ENCODE results near the gene ACVR1.
"Not testable (repeated sequence)": the region's sequence is repeated elsewhere in the genome, so short reads cannot be mapped to it uniquely, and the experiment has no call there.

The ACVR1 gene

DNA sequence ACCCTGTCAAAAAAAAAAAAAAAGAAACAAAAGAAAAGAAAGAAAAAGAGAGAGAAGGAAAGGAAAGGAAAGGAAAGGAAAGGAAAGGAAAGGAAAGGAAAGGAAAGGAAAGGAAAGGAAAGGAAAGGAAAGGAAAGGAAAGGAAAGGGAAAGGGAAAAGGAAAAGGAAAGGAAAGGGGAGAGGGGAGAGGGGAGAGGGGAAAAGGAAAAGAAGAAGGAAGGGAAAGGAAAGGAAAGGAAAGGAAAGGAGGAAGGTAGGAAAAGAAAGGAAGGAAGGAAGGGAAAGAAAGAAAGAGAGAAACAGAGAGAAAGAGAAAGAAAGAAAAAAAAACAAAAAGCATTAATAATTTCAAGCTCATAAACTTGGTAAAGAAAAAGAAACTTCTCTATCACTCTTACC, 49.5 kb downstream of the ACVR1 start:
- DNase-seq (ENCODE audit: low read depth), result not testable (repeated sequence)

DNA sequence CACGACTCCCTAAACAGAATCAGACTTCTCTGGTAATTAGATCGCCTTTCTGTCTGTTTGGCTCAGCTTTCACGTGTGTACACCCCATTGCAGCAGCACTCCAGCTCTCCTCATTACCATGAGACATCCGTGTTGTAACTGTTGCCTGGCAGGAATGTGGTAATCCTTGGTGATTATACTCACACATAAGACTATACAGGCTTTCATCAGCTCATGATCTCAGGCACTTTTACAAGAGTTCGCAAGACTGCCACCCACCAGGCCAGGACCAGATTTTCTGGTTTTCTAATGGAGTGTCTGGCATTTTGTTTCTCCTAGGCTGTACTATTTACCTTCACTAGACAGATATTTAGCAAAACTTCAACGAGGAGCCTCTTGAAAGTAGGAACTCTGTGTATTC, 50.2 kb downstream of the ACVR1 start:
- no peak for DNase-seq (ENCODE audit: low read depth)

DNA sequence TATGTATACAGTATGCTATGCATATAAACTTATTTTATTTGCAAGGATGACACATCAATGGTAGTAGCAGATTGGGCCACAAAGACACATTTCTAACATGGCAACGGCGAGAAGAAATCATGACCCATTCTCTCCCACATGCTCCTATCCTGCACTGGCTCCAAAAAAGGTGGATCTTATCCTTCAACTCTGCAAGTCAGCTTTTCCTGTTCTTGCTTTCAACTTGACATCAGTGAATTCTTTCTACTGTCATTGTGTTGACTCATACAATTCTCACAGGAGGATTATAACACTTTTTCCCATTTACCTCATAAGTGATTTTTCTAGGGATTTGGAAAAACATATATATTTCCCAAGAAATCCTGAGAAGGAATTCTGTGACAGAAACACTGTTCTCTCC, 53.1 kb downstream of the ACVR1 start:
- DNase-seq (ENCODE audit: low read depth), result no peak

DNA sequence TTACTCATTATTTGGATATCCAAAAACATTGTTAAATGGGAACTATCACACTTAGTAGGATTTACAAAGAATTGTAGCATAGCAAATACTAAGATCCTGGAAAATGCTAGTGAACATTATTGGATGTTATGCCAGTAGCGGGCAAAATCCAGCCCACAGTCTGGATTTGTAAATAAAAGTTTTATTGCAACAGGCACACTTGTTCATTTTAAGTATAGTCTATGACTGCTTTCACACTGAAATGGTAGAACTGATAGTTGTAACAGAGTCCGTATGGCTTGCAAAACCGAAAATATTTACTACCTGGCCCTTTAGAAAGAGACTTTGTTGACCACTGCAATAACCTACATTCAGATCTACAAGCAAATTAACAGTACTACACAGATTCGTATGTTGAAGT, 53.6 kb downstream of the ACVR1 start:
- no peak for DNase-seq (ENCODE audit: low read depth)

DNA sequence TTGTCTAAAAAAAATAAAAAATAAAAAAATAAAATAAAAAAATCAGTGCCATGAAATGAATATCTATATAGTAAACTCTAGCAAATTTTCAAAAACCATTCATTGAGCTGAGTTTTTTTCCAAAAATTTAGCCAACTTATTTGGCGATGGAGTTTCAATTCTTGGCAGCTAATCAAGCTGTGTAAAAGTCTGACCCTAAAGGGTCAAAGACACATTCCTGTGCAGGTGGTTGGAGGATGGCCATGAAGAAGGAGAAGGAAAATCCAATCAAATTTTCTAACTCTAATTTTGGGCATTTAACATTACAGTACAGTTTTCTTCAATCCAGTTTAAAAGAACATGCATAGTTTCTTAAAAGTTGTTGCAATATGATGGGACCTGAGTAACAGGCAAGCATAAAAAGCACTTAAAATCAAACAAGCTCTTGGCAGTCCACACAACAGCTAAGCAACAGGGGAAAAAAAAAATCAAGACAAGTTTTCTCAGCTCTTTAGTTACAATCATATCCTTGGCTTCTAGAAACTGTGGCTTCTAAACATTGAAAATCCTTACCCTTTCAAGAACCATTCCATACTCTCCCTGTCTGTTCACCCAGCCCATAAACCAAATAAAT, 54.5 kb downstream of the ACVR1 start:
- no peak for DNase-seq (ENCODE audit: low read depth)

DNA sequence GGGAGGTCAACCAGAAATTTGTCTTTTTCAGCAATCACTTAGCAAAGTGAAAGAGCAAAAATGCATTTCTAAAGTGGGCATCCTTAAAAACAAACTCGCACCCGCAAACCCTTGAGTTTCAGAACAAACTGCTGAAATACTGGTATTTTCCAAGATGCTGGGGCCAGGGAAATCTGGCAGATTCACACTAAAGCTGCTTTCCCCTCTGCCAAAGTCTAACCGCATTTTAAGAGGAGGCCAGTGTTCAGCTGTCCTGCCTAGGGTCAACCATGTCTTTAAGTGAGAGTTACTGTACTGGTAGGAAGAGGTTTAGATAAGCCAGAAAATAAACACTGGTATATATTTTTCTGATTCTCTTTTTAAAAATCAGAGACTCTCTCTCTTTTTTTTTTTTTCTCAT, 55.9 kb downstream of the ACVR1 start:
- DNase-seq (ENCODE audit: low read depth), result no peak

DNA sequence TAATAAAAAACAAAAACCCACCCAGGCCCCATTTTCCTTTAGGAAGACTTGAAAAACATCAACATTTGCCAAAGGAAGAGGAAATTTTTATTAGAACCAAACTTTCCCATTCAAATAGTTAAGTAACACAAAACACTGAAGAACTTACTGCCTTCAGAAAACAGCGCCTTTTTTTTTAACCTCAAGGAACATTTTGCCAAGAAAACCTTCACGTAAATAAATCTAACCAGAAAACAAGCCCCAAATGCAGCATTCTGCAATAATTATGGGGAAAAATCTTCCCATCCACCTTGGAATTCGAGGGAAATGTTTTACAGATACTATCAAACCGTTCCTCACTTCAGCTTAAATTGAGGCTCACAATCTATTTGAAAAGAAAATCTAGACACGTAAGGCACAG, 56.4 kb downstream of the ACVR1 start:
- DNase-seq (ENCODE audit: low read depth), result no peak

DNA sequence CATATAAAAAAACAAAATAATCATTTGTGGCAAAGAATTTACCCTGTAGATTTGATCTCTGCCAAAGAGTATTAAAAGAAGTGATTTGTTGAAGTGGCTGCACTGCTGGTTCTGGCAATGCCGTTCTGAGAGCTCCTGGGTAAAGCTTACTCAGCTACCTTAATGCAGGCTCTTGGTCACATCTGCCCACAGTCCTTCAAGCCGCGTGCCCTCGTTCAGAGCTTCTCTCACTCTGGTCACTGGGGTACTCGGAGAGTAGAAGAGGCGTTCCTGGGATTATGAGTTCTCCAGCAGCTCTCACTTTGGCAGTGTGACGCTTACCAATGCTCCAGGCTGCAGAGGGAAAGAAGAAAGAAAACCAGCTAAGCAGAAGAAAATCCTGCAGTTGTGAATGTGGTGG, 57.9 kb downstream of the ACVR1 start:
- no peak for DNase-seq (ENCODE audit: low read depth)

DNA sequence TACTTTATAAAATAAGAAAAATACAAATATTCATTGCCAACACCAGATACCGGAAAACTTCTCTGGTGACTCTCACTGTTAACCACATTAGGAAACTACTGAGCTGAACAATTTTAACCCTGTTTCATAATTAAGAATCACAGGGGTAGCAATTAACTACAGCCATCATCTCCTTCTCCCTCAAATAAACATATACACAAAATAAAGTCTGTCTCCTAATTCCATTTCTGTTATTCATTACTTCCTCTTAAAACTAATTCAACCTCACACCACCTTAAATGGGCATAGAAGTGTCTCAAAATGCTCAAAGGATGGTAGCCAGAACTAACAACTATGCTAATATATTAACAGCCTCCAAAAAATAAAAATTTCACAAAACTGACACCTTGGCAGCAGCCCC, 60.7 kb downstream of the ACVR1 start:
- no peak for DNase-seq (ENCODE audit: low read depth)

DNA sequence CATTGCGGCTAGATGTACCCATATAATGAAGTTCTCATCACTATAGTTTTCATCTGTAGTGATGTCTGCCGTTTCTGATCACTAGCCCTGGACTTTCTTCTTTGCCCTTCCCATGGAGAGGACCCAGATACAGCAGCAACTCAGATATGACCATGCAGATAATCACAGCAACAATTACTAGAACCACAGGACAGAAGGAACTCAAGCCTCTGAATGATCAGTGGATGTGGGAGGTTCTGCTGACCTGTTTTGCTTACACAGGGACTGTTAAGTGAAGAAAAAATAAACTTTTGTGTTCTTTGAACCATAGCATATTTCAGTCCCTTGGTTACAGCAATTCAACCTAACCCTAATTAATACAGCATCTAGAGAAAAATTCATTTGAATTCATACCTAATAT, 62.7 kb downstream of the ACVR1 start:
- DNase-seq (ENCODE audit: low read depth), result no peak

DNA sequence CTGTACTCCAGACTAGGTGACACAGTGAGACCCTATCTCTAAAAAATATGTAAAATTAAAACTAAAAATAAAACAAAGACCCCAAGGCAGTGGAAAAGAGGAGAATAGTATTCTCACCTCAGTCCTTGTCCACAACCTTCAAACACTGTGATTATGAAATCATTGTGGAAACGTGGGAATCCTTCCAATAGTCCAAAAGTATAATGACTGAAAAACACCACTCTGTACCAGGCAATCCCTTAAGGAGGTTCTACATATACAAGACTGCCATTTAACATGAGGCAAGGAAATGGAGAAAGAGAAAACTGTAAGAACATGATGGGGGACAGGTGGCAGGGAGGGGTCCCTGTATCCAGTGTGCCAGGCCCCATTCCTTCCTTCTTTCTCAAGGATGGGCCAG, 66.1 kb downstream of the ACVR1 start:
- no peak for DNase-seq (ENCODE audit: low read depth)

DNA sequence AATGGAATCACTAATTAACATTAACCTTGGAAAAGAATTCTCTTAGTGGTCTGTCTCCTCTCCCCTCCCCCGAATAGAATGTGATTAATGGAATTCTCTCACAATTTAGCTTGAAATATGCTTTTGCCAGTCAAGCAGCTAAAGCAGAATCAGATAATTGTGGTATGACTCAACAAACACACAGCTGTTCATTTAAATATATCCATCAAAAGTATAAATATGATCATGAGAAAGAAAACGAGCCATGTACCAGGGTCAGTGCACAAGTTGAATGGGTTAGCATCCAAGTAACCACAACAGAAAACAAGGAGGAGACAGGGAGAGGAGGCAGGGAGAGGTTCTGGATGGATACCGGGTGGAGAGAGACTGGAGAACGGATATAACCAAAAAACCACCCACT, 66.9 kb downstream of the ACVR1 start:
- no peak for DNase-seq (ENCODE audit: low read depth)

DNA sequence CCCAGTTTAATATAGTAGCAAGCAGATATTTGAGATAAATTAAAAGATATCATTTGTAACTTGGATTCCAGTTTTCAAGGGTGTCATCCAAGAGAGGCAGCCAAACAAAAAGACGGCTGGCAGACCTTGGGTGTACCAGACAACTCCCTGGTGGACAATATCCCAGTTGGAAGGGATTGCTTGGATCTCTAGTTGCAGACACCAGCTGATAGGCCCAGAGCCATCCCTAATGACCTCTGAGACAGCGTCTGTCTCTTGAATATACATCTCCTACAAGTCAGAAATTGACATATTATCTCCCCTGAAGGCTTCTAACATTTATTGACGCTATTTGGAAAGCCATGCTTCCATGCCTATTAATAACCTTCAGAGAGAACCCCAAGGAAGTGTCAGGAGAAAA, 67.7 kb downstream of the ACVR1 start:
- DNase-seq (ENCODE audit: low read depth), result no peak

DNA sequence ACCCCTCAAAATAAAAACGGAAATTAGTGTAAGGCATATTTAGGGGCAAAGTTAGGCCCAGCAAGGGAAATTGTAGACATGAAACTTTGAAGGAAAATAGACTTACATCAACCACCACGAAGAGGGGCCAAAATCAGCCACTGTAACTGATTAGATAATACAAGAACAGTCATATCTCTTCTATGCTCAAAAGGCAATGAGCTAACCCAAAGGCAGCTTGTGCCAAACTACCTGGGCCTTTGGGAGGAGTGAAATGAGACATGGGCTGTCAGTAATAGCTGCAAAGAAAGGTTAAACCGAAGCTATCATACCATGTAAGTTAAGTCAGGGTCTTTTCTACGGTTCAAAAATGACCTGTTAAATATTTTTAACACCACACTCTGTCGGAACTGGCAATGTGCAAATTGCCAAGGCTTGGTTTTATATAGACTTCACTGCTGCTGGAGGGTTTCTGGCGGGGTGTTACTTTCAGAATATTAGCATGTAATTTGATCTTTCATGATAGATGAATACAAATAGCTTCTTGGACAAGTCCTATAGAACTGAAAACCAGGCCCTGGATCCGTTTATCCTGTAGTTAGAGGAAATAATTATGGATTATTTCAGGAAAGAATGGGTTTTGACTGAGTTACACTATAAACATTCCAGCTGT, 69.6 kb downstream of the ACVR1 start:
- DNase-seq (ENCODE audit: low read depth), result no peak

DNA sequence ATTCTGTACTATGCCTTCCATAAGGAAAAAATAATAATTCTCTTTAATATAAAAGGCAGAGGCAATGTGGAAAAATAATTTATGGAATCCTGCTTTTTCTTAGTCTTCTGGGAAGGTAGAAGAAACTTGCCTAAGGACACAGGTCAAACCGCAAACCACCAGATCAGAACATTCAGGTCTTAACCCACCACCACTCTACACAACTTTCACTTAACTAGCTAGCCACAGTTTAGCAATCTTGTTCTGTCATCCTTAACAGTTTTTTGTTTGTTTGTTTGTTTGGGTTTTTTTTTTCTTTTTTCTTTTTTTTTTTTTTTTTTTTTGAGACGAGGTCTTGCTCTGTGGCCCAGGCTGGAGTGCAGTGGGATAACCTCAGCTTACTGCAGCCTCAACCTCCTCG, 70.6 kb downstream of the ACVR1 start:
- DNase-seq (ENCODE audit: low read depth), result no peak

DNA sequence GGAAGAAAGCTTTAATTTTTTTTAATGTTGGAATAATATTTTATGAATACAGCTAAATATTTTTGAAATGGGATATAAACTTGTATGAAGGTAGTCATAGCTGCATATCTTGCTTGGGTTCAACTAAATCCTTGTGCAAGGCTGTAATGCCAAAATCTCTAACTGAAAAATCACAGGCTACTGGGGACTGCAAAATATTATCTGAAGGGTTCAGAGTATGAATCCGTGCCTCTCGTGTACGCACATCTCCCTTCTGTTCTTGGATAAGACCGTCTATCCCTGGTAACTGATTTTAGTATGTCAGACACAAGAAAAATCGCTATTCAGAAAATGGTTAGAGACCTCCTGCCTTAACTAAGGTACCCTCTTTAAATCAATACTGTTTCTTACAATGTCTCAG, 71.8 kb downstream of the ACVR1 start:
- DNase-seq (ENCODE audit: low read depth), result no peak

DNA sequence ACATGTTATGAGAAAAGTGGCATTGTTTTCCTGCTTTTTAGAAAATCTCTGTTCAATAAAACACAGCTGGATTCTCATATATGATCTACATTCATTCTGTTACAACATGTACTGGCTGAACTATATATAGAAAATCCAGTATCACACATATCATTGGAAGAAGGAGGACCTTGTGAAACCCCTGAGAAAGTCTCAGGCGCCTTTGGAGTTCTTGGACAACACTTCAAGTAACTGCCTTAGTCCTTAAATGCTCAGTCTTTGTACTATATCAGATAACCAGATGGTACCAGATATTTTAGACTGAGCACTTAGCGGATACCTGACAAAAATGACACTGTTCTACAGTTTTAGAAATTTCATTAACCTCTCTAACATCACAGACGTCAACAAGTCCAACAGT, 72.2 kb downstream of the ACVR1 start:
- DNase-seq (ENCODE audit: low read depth), result no peak

DNA sequence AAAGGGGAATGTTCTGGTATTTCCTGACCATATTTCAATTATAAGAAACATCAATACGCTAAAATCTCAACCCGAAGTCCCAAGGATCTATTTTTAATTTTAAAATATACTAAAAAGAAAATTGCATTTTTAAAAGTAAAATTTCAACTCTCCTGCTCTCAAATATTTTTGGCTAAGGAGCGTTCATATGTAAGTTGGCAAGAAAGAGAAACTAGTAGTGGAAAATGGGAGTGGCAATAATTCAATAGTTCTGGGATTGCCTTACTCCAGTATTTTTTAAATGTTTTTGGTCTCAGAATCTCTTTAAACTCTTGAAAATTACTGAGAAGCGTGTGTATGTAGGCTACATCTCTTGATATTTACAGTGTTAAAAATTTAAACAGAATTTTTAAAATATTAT, 72.7 kb downstream of the ACVR1 start:
- DNase-seq (ENCODE audit: low read depth), result no peak

DNA sequence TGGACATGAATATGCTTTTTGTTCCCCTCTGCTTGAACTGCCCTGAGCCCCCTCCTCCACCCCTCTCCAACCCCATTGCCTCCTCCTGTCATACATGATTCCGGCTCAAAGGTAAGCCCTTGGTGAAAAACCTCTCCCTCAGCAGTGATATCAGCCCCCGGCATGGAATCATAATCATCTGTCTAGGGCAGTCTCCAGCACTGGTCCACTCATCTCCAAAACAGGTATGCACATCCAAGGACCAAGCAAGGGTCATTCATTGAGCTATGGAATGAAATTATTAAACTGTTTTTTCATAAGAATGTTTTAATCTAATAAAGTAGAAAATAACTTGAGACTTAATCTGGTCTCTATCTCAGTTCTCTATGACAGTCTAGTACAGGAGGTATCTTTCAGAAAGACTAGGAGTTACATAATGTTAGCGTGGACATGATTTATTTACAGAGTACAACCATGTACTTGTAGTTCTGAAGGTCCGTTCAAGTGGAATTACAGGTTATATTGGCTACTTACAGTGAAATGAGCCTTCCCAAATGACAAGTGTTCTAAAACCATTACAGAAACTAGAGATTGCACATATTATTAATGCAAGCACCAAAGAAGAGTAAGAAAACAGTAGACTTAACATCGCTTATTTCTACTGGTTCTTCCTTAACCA, 75.2 kb downstream of the ACVR1 start:
- DNase-seq (ENCODE audit: low read depth), result no peak

DNA sequence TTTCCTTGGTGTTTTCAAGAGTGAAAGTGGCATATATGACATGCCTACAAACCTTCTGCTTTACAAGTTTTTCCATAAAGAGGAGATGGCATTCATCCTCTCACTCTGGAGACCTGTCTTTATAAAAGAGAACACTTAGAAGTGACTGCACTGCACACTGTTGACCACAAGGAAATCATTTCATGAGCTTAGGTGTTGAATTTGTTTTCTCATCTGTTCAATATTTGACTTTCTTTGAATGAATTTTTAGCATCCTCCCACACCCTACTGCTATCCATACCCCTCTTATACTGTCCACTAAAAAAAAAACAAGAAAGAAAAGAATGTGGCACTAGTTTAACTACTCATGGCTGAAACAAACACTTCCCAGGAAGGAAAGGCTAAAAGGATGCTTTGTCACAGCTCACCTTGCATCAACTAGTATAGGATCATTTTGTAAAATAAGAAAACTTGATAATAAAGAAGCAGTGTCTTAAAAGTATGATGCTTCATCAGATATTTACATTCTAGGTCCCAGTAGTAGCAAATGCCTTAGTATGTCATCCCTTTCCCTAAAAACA, 83.0 kb downstream of the ACVR1 start:
- DNase-seq (ENCODE audit: low read depth), result no peak

DNA sequence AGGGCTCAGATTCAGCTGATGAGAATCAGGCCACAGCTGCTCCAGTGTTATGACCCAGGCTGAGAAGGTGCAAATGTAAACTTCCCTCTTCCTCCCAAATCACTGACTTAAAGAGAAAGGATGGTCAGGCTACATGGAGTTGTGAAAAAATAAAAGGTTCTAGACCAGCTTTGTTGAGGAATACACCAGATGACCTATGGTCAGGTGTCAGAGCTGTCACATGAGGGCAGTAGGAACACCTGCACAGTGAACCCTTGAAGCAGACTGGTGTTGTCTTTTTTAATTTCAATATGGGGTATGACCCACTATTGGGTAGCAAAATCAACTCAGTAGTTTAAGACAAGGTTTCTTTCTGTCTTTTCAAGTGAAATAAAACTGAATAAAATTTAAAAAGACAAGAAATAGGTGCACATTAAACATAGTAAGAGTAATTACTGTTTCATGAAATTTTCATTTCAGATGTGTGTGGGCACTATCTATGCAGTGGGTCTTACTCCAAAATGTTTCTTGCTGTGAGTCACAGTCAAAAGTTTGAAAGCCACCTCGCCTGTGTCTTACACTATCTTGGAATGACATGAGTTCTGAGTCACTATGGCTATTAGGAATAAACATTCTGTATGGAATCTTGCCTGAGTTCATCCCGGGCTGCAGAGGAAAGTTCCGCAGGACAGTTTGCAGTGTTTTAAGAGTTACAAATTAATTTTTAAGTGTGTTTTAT, 83.6 kb downstream of the ACVR1 start:
- DNase-seq (ENCODE audit: low read depth), result no peak

DNA sequence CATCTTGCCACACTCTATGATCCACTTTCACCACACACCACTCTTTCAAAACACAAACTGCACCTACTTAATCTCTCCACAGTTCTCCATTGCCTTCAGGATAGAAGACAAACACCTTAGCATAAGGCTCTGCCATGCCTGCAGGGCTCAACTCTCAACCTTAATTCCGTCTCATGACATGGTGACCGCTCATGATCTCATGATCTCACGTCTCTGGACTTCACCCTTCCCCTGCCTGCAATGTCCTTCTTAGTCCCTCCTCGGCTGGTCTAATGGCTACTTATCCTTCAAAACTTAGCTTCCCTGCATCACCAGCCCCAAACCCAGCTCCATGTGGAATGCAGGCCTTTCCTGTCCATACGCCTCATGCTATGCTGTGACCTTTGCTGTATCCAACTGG, 85.3 kb downstream of the ACVR1 start:
- no peak for DNase-seq (ENCODE audit: low read depth)

DNA sequence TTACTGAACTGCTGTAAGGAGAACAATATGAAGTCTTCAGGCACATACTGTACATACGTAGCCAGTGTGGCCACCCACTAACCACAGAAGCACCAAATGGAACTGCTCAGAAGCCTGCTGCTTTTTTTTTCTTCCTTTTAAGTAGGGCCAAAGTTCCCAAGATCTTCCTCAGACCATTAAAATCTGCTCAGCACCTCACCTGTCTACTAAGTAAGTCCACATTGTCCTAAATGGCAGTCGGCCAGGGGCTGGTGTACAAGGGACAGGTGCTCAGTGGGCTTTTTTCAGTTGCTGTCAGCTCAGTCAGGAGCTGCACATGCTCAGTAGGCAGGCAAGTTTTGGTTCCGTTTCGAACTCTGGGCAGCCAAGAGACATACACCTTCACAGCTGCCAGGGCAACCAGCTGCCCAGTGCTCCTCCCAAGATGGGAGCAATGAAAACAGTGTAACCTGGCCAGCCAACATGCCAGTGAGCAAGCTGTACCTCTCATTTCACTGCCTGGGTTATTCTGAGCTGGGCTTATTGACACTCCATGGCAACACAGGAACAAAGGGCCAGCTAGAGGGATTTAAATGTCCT, 86.1 kb downstream of the ACVR1 start:
- no peak for DNase-seq (ENCODE audit: low read depth)

Data from activated T-cell treated with anti-CD3 and anti-CD28 coated beads for 1 hour (primary cell).